GM21526 (cell line): ENCODE data around the gene YEATS4.

Source experiments
- ATAC-seq: cut with Tn5 transposase; IDR thresholded peaks from one replicate; pipeline ENCODE4 v1.9.1; 2021; ENCODE audit warnings: moderate library complexity; ENCODE audit not compliant: unreplicated experiment, low FRiP score

The YEATS4 gene

GRCh38 chr12:69430942-69431590, 71.5 kb downstream of the YEATS4 start:
- ATAC-seq, result no peak

GRCh38 chr12:69431591-69432222, 72.2 kb downstream of the YEATS4 start:
- ATAC-seq, result no peak

- ATAC-seq, result no peak
Observed at GRCh38 chr12:69433653-69434052, 74.1 kb downstream of the YEATS4 start.

GRCh38 chr12:69435644-69436043, 76.1 kb downstream of the YEATS4 start:
- no peak for ATAC-seq

- ATAC-seq, result no peak
Observed at GRCh38 chr12:69437073-69437472, 77.5 kb downstream of the YEATS4 start.

GRCh38 chr12:69438539-69438938, 79.0 kb downstream of the YEATS4 start:
- ATAC-seq, result no peak

GRCh38 chr12:69440016-69440415, 80.5 kb downstream of the YEATS4 start:
- no peak for ATAC-seq
